Activated T-helper 2 cell treated with anti-CD3 and anti-CD28 coated beads, Interferon-gamma antibody, Interleukin-2, Interleukin-4, amounts not matched to agents 10 μg/mL and 5 μg/mL and 100 μg/mL, durations not matched to agents 14 hours and 24 hours and 36 hours (primary cell): Measurements from ENCODE around the gene WWOX. TPM values are rescaled to one million over a fixed set of nuclear protein-coding genes. Genes with fewer than 3 reads are reported as not detected.

ENCODE experiments used
- DNase-seq: peaks from one replicate; pipeline ENCODE4 v3.0.0; 2021; ENCODE audit warnings: low spot score
- H3K27ac Mint-ChIP-seq: one replicate; pipeline ENCODE4 v1.8.0; 2021; ENCODE audit warnings: mixed read lengths
- H3K27me3 Mint-ChIP-seq: one replicate; pipeline ENCODE4 v1.8.0; 2021; ENCODE audit warnings: low read depth, mixed read lengths
- H3K36me3 Mint-ChIP-seq: one replicate; pipeline ENCODE4 v1.8.0; 2021; ENCODE audit warnings: low read depth, mixed read lengths
- H3K4me1 Mint-ChIP-seq: one replicate; pipeline ENCODE4 v1.8.0; 2021; ENCODE audit warnings: low read depth, mixed read lengths
- H3K4me3 Mint-ChIP-seq: one replicate; pipeline ENCODE4 v1.8.0; 2021; ENCODE audit warnings: low read depth, mild to moderate bottlenecking, moderate library complexity, mixed read lengths
- H3K9me3 Mint-ChIP-seq: one replicate; pipeline ENCODE4 v1.8.0; 2021; ENCODE audit warnings: mixed read lengths
- intact Hi-C: fragments of 100-400 bp; cut with micrococcal nuclease; formaldehyde crosslinking; loops from one replicate; pipeline ENCODE4 v1.15.1; 2023
- total RNA-seq: library from RNA; stranded (reverse); gene quantifications from 2 replicates; pipeline ENCODE4 v1.2.3, GENCODE V29; 2022

The WWOX gene
- total RNA-seq, 1 donor from 2014 or later, result 19.0 TPM

- Mint-ChIP-seq H3K27ac (no peak overlapping the region), H3K36me3 (no peaks in the 10 kb centered on the region), H3K4me3 (no peak overlapping the region), H3K9me3 (peaks cover 29% of the 10 kb centered on the region), H3K4me1 (no peaks in the 10 kb centered on the region), H3K27me3 (no peaks in the 10 kb centered on the region)
- DNase-seq, result no peak
- intact Hi-C loops, result no loop called here
These were observed 315.6 kb downstream of the WWOX start for GRCh38 chr16:78415013-78415412.

GRCh38 chr16:78415669-78416068, 316.2 kb downstream of the WWOX start:
- no peak for DNase-seq
- Mint-ChIP-seq H3K27me3 (no peaks in the 10 kb centered on the region), H3K4me1 (no peaks in the 10 kb centered on the region), H3K27ac (no peak overlapping the region), H3K4me3 (no peak overlapping the region), H3K36me3 (no peaks in the 10 kb centered on the region), H3K9me3 (peaks cover 27% of the 10 kb centered on the region)
- intact Hi-C loops, result no loop called here

- Mint-ChIP-seq H3K27me3 (no peaks in the 10 kb centered on the region), H3K27ac (no peak overlapping the region), H3K4me3 (no peak overlapping the region), H3K4me1 (no peaks in the 10 kb centered on the region), H3K9me3 (peaks cover 24% of the 10 kb centered on the region), H3K36me3 (no peaks in the 10 kb centered on the region)
- DNase-seq, result no peak
- intact Hi-C loops, result no loop called here
These were observed 316.9 kb downstream of the WWOX start for GRCh38 chr16:78416400-78416799.

GRCh38 chr16:78421181-78421708, 321.8 kb downstream of the WWOX start:
- Mint-ChIP-seq H3K36me3 (no peaks in the 10 kb centered on the region), H3K27ac (no peak overlapping the region), H3K9me3 (no peaks in the 10 kb centered on the region), H3K27me3 (no peaks in the 10 kb centered on the region), H3K4me1 (no peaks in the 10 kb centered on the region), H3K4me3 (no peak overlapping the region)
- no peak for DNase-seq
- intact Hi-C loops, result no loop called here

- no peaks in the 10 kb centered on the region for H3K4me1 Mint-ChIP-seq
These were observed 325.8 kb downstream of the WWOX start for GRCh38 chr16:78425281-78425680.

GRCh38 chr16:78425891-78426510, 326.5 kb downstream of the WWOX start:
- H3K9me3 Mint-ChIP-seq, result no peaks in the 10 kb centered on the region
- H3K4me3 Mint-ChIP-seq, result no peak overlapping the region
- H3K27ac Mint-ChIP-seq, result no peak overlapping the region
- H3K4me1 Mint-ChIP-seq, result no peaks in the 10 kb centered on the region
- intact Hi-C loops, result no loop called here
- no peaks in the 10 kb centered on the region for H3K36me3 Mint-ChIP-seq
- H3K27me3 Mint-ChIP-seq, result no peaks in the 10 kb centered on the region
- DNase-seq, result no peak

More at GRCh38 chr16:78425281-78425680, 325.8 kb downstream of the WWOX start:
- Mint-ChIP-seq H3K9me3 (no peaks in the 10 kb centered on the region), H3K27me3 (no peaks in the 10 kb centered on the region), H3K4me3 (no peak overlapping the region), H3K27ac (no peak overlapping the region), H3K36me3 (no peaks in the 10 kb centered on the region)
- no peak for DNase-seq
- intact Hi-C loops, result no loop called here

GRCh38 chr16:78428193-78428592, 328.7 kb downstream of the WWOX start:
- DNase-seq, result no peak

GRCh38 chr16:78430281-78430680, 330.8 kb downstream of the WWOX start:
- H3K36me3 Mint-ChIP-seq, result no peaks in the 10 kb centered on the region
- H3K4me1 Mint-ChIP-seq, result no peaks in the 10 kb centered on the region
- H3K27ac Mint-ChIP-seq, result no peak overlapping the region
- no peaks in the 10 kb centered on the region for H3K27me3 Mint-ChIP-seq
- no peaks in the 10 kb centered on the region for H3K9me3 Mint-ChIP-seq
- intact Hi-C loops, result no loop called here
- H3K4me3 Mint-ChIP-seq, result no peak overlapping the region
- no peak for DNase-seq

More at GRCh38 chr16:78428193-78428592, 328.7 kb downstream of the WWOX start:
- Mint-ChIP-seq H3K36me3 (no peaks in the 10 kb centered on the region), H3K9me3 (no peaks in the 10 kb centered on the region), H3K27me3 (no peaks in the 10 kb centered on the region), H3K4me3 (no peak overlapping the region), H3K4me1 (no peaks in the 10 kb centered on the region), H3K27ac (no peak overlapping the region)
- intact Hi-C loops, result no loop called here

- Mint-ChIP-seq H3K36me3 (no peaks in the 10 kb centered on the region), H3K4me1 (no peaks in the 10 kb centered on the region), H3K27me3 (no peaks in the 10 kb centered on the region), H3K9me3 (no peaks in the 10 kb centered on the region), H3K27ac (no peak overlapping the region), H3K4me3 (no peak overlapping the region)
- intact Hi-C loops, result no loop called here
- DNase-seq, result no peak
These were observed 331.7 kb downstream of the WWOX start for GRCh38 chr16:78431004-78431670.

- H3K4me1 Mint-ChIP-seq, result no peaks in the 10 kb centered on the region
- no peaks in the 10 kb centered on the region for H3K36me3 Mint-ChIP-seq
- no peaks in the 10 kb centered on the region for H3K27me3 Mint-ChIP-seq
- no peak overlapping the region for H3K4me3 Mint-ChIP-seq
- H3K27ac Mint-ChIP-seq, result no peak overlapping the region
- intact Hi-C loops, result no loop called here
- no peaks in the 10 kb centered on the region for H3K9me3 Mint-ChIP-seq
- DNase-seq, result no peak
These were observed 332.2 kb downstream of the WWOX start for GRCh38 chr16:78431701-78432100.

- no peak overlapping the region for H3K4me3 Mint-ChIP-seq
These were observed 333.0 kb downstream of the WWOX start for GRCh38 chr16:78432451-78432850.

GRCh38 chr16:78433116-78433515, 333.7 kb downstream of the WWOX start:
- no peak overlapping the region for H3K4me3 Mint-ChIP-seq
- no peaks in the 10 kb centered on the region for H3K9me3 Mint-ChIP-seq
- no peaks in the 10 kb centered on the region for H3K4me1 Mint-ChIP-seq
- intact Hi-C loops, result no loop called here
- no peaks in the 10 kb centered on the region for H3K27me3 Mint-ChIP-seq
- DNase-seq, result no peak
- no peaks in the 10 kb centered on the region for H3K36me3 Mint-ChIP-seq
- H3K27ac Mint-ChIP-seq, result no peak overlapping the region

More at GRCh38 chr16:78432451-78432850, 333.0 kb downstream of the WWOX start:
- H3K4me1 Mint-ChIP-seq, result no peaks in the 10 kb centered on the region
- H3K36me3 Mint-ChIP-seq, result no peaks in the 10 kb centered on the region
- DNase-seq, result no peak
- H3K27ac Mint-ChIP-seq, result no peak overlapping the region
- no peaks in the 10 kb centered on the region for H3K27me3 Mint-ChIP-seq
- intact Hi-C loops, result no loop called here
- no peaks in the 10 kb centered on the region for H3K9me3 Mint-ChIP-seq

GRCh38 chr16:78434401-78434800, 334.9 kb downstream of the WWOX start:
- Mint-ChIP-seq H3K4me3 (no peak overlapping the region), H3K27me3 (no peaks in the 10 kb centered on the region), H3K9me3 (no peaks in the 10 kb centered on the region), H3K27ac (no peak overlapping the region), H3K36me3 (no peaks in the 10 kb centered on the region), H3K4me1 (no peaks in the 10 kb centered on the region)
- no peak for DNase-seq
- intact Hi-C loops, result no loop called here
